HG02759 (cell line): Measurements from ENCODE around the gene PCDHGB7.
"Not testable (repeated sequence)": the region's sequence is repeated elsewhere in the genome, so short reads cannot be mapped to it uniquely, and the experiment has no call there.

Experiments
- ATAC-seq: cut with Tn5 transposase; IDR thresholded peaks from one replicate; pipeline ENCODE4 v1.9.1; 2021; ENCODE audit warnings: mild to moderate bottlenecking, moderate library complexity; ENCODE audit not compliant: unreplicated experiment

The PCDHGB7 gene

DNA sequence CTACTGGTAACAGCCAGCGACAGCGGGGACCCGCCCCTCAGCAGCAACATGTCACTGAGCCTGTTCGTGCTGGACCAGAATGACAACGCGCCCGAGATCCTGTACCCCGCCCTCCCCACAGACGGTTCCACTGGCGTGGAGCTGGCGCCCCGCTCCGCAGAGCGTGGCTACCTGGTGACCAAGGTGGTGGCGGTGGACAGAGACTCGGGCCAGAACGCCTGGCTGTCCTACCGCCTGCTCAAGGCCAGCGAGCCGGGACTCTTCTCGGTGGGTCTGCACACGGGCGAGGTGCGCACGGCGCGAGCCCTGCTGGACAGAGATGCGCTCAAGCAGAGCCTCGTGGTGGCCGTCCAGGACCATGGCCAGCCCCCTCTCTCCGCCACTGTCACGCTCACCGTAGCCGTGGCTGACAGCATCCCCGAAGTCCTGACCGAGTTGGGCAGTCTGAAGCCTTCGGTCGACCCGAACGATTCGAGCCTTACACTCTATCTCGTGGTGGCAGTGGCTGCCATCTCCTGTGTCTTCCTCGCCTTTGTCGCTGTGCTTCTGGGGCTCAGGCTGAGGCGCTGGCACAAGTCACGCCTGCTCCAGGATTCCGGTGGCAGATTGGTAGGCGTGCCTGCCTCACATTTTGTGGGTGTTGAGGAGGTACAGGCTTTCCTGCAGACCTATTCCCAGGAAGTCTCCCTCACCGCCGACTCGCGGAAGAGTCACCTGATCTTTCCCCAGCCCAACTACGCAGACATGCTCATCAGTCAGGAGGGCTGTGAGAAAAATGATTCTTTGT, 22.9 kb upstream of the PCDHGB7 start:
- ATAC-seq = not testable (repeated sequence)

DNA sequence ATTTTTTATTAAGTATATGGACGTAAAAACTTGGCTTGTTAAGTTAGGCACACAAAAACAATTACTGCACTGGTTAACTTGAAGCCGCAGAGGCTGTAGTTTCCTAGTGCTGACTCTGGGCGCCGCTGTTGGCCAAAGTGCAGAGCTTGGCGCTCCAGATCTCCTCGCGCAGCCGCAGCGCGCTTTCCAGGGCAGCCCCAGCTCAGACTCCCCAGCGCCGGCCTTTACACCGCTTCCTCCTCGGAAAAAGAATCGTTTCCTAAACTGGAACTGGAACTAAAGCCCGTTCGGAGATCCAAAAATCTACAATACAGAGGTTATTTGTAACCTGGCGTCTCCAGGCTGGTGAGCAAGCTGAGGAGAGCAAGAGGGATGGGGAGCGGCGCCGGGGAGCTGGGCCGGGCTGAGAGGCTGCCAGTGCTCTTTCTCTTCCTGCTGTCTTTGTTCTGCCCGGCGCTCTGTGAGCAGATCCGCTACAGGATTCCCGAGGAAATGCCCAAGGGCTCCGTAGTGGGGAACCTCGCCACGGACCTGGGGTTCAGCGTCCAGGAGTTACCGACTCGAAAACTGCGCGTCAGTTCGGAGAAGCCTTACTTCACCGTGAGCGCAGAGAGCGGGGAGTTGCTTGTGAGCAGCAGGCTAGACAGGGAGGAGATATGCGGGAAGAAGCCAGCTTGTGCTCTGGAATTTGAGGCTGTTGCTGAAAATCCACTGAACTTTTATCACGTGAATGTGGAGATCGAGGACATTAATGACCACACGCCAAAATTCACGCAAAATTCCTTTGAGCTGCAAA, 19.5 kb upstream of the PCDHGB7 start, which contains the start of gene PCDHGB5:
TSS of gene PCDHGB5 (plus strand) at position 192 of the 796 bp plus-strand sequence. CDS start at position 373, 181 bp downstream.
- ATAC-seq = peak; percentile 98

DNA sequence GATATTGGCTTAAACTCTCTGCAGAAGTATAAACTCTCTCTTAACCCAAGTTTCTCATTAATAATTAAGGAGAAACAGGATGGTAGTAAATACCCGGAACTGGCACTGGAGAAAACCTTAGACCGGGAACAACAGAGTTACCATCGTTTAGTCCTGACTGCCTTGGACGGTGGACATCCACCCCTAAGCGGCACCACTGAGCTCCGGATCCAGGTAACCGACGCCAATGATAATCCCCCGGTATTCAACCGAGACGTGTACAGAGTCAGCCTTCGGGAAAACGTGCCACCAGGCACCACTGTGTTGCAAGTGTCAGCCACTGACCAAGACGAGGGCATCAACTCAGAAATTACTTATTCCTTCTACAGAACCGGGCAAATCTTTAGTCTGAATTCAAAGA, 18.9 kb upstream of the PCDHGB7 start:
- ATAC-seq = no peak

DNA sequence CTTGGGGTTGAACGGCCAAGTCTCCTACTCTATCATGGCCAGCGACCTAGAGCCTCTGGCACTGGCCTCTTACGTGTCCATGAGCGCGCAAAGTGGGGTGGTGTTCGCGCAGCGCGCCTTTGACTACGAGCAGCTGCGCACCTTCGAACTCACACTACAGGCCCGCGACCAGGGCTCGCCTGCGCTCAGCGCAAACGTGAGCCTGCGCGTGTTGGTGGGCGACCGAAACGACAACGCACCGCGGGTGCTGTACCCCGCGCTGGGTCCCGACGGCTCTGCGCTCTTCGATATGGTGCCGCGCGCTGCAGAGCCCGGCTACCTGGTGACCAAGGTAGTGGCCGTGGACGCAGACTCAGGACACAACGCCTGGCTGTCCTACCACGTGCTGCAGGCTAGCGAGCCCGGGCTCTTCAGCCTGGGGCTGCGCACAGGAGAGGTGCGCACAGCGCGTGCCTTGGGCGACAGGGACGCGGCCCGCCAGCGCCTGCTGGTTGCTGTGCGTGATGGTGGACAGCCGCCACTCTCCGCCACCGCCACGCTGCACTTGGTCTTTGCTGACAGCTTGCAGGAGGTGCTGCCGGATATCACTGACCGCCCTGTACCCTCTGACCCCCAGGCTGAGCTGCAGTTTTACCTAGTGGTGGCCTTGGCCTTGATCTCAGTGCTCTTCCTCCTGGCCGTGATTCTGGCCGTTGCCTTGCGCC, 17.8 kb upstream of the PCDHGB7 start:
- no peak for ATAC-seq

DNA sequence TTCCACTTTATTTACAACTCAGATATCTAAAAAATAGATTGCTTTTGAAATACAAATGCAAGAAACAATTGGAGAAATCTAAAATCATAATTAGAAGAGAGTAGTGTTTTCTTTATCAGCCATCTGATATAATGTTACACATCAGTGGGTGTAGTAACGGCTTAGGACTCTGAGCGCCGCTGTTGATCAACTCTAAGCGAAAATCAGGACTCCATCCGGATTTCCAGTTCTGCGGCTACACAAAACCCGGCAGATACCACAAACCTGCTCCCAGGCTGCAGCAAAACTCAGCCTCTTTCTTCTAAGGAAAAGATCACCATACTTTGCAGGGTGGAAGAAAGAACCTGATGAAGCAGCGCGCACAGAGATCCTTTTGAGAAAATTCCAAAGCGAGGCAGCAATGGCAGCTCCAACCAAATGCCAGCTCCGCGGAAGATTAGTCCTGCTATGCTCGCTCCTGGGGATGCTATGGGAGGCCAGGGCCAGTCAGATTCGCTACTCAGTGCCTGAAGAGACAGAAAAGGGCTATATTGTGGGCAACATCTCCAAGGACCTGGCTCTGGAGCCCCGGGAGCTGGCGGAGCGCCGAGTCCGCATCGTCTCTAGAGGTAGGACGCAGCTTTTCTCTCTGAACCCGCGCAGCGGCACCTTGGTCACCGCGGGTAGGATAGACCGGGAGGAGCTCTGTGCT, 14.8 kb upstream of the PCDHGB7 start, which contains the start of gene PCDHGA9:
TSS of gene PCDHGA9 (plus strand) at position 226 of the 691 bp plus-strand sequence. CDS start at position 401, 175 bp downstream.
- ATAC-seq = no peak

DNA sequence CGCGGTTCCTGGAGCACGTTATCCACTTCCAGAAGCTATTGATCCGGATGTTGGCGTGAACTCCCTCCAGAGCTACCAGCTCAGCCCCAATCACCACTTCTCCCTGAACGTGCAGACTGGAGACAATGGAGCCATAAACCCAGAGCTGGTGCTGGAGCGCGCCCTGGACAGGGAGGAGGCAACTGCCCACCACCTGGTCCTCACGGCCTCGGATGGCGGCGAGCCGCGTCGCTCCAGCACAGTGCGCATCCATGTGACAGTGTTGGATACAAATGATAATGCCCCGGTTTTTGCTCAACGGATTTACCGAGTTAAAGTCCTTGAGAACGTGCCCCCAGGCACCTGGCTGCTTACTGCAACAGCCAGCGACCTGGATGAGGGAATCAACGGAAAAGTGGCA, 14.1 kb upstream of the PCDHGB7 start:
- ATAC-seq = no peak

DNA sequence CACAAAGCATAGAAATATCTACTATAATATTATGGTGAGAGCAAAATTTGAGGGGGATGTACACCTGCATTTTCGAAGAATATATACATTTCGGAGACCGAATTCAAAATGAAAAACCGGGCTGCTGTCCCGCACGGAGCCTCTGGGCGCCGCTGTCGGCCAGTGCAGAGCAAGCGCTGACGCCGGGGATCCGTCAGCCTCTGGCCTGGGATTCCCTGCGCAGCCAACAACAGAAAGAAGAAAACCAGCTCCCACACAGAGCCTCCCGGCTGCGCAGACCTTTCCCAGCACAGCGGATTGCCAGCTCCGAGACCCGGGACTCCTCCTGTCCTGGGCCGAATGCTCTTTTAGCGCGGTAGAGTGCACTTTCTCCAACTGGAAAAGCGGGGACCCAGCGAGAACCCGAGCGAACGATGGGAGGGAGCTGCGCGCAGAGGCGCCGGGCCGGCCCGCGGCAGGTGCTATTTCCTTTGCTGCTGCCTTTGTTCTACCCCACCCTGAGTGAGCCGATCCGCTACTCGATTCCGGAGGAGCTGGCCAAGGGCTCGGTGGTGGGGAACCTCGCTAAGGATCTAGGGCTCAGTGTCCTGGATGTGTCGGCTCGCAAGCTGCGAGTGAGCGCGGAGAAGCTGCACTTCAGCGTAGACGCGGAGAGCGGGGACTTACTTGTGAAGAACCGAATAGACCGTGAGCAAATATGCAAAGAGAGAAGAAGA, 9.5 kb upstream of the PCDHGB7 start, which contains the start of gene PCDHGB6:
TSS of gene PCDHGB6 (plus strand) at position 232 of the 716 bp plus-strand sequence. CDS start at position 414, 182 bp downstream.
- peak; percentile 65 for ATAC-seq

DNA sequence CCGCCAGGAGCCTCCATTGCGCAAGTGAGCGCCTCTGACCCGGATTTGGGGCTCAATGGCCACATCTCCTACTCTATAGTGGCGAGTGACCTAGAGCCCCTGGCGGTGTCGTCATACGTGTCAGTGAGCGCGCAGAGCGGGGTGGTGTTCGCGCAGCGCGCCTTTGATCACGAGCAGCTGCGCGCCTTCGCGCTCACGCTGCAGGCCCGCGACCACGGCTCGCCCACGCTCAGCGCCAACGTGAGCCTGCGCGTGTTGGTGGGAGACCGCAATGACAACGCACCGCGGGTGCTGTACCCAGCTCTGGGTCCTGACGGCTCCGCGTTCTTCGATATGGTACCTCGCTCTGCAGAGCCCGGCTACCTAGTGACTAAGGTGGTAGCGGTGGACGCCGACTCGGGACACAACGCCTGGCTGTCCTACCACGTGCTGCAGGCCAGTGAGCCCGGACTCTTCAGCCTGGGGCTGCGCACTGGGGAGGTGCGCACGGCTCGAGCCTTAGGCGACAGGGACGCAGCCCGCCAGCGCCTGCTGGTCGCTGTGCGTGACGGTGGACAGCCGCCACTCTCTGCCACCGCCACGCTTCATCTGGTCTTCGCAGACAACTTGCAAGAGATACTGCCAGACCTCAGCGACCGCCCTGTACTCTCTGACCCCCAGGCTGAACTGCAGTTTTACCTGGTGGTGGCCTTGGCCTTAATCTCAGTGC, 7.7 kb upstream of the PCDHGB7 start:
- no peak for ATAC-seq

DNA sequence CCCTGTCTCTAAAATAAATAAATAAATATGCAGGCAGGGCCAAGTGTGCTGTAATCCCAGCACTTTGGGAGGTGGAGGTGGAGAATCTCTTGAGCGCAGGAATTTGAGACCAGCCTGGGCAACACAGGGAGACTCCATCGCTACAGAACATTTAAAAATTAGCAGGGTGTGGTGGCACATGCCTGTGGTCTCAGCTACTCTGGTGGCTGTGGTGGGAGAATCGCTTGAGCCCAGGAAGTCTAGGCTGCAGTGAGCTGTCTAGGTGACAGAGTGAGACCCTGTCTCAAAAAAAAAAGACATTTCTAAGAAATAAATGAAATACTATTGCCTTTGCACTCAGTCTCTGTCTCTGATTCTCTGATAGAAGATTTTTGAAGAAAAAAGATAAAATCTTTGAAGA, 5.9 kb upstream of the PCDHGB7 start:
- no peak for ATAC-seq

DNA sequence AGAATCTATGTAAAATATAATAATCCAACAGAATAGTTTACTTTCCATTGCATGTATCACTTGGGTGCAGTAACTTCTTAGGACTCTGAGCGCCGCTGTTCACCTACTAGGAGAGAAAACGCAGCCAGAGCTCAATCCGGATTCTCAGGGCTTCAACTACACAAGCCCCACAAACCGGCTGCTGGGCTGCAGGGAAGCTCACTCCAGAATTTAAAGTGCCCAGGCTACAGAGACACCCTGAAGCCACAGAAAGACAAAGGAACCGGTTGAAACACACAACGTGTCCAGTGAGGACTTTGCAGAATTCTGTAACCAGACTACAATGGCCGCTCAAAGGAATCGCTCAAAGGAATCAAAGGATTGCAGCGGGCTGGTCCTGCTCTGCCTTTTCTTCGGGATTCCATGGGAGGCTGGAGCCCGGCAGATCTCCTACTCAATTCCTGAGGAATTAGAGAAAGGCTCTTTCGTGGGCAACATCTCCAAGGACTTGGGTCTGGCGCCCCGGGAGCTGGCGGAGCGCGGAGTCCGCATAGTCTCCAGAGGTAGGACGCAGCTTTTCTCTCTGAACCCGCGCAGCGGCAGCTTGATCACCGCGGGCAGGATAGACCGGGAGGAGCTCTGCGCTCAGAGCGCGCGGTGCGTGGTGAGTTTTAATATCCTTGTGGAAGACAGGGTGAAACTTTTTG, 4.5 kb upstream of the PCDHGB7 start, which contains the start of gene PCDHGA10:
TSS of gene PCDHGA10 (plus strand) at position 134 of the 686 bp plus-strand sequence. CDS start at position 323, 189 bp downstream.
- ATAC-seq = peak; percentile 79

DNA sequence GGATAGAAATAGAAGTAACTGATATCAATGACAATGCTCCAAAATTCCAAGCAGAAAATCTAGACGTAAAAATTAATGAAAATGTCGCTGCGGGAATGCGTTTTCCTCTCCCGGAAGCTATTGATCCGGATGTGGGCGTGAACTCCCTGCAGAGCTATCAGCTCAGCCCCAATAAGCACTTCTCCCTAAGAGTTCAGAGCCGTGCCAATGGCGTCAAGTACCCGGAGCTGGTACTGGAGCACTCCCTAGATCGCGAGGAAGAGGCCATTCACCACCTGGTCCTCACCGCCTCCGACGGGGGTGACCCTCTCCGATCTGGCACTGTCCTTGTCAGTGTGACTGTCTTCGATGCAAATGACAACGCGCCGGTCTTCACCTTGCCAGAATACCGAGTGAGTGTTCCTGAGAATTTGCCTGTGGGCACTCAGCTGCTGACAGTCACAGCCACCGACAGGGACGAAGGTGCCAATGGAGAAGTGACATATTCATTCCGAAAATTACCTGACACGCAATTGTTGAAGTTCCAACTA, 3.9 kb upstream of the PCDHGB7 start:
- peak; percentile 34 for ATAC-seq

DNA sequence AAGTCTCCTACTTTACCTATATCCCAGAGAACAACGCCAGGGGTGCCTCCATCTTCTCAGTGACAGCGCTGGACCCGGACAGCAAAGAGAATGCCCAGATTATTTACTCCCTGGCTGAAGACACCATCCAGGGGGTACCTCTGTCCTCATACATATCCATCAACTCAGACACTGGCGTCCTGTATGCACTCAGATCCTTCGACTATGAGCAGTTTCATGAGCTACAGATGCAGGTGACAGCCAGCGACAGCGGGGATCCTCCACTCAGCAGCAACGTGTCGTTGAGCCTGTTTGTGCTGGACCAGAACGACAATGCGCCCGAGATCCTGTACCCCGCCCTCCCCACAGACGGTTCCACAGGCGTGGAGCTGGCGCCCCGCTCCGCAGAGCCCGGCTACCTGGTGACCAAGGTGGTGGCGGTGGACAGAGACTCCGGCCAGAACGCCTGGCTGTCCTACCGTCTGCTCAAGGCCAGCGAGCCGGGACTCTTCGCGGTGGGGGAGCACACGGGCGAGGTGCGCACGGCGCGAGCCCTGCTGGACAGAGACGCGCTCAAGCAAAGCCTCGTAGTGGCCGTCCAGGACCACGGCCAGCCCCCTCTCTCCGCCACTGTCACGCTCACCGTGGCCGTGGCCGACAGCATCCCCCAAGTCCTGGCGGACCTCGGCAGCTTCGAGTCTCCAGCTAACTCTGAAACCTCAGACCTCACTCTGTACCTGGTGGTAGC, 2.8 kb upstream of the PCDHGB7 start:
- not testable (repeated sequence) for ATAC-seq

DNA sequence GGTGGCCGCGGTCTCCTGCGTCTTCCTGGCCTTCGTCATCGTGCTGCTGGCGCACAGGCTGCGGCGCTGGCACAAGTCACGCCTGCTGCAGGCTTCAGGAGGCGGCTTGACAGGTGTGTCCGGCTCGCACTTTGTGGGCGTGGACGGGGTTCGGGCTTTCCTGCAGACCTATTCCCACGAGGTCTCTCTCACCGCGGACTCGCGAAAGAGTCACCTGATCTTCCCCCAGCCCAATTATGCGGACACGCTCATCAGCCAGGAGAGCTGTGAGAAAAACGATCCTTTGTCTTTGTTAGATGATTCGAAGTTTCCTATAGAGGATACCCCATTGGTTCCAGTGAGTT, 2.2 kb upstream of the PCDHGB7 start:
- ATAC-seq = not testable (repeated sequence)

DNA sequence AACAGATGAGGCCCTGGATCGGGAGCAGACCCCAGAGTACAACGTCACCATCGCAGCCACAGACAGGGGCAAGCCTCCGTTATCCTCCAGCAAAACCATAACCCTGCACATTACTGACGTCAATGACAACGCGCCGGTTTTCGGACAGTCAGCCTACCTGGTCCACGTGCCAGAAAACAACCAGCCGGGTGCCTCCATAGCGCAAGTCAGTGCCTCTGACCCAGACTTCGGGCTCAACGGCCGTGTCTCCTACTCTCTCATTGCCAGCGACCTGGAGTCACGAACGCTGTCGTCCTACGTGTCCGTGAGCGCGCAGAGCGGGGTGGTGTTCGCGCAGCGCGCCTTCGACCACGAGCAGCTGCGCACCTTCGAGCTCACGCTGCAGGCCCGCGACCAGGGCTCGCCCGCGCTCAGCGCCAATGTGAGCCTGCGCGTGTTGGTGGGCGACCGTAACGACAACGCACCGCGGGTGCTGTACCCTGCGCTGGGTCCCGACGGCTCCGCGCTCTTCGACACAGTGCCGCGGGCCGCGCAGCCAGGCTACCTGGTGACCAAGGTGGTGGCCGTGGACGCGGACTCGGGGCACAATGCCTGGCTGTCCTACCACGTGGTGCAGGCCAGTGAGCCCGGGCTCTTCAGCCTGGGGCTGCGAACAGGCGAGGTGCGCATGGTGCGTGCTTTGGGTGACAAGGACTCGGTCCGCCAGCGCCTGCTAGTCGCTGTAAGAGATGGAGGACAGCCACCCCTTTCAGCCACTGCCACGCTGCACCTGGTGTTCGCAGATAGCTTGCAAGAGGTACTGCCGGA, 1.8 kb downstream of the PCDHGB7 start:
- ATAC-seq = no peak

DNA sequence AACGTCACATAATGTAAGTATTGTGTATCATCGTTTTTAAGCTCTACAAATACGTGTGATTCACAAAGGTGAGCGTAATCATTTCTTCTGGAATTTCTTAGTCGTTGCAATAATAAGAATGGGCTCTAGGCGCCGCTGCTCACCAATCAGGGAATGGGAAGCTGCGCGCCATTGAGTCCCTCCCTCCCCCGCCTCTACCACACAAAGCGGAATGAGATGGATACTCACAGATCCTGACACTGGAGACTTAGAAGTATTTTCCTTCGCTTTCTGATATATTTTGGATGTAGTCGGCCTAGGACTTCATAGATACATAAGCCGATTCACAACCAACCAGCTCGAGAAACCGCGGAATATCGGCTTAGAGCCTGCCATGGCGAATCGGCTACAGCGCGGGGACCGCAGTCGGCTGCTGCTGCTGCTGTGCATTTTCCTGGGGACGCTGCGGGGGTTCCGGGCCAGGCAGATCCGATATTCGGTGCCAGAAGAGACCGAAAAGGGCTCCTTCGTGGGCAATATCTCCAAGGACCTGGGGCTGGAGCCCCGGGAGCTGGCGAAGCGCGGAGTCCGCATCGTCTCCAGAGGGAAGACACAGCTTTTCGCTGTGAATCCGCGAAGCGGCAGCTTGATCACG, 3.5 kb downstream of the PCDHGB7 start, which contains the start of gene PCDHGA11:
TSS of gene PCDHGA11 (plus strand) at position 197 of the 634 bp plus-strand sequence. CDS start at position 374, 177 bp downstream.
- peak; percentile 50 for ATAC-seq

DNA sequence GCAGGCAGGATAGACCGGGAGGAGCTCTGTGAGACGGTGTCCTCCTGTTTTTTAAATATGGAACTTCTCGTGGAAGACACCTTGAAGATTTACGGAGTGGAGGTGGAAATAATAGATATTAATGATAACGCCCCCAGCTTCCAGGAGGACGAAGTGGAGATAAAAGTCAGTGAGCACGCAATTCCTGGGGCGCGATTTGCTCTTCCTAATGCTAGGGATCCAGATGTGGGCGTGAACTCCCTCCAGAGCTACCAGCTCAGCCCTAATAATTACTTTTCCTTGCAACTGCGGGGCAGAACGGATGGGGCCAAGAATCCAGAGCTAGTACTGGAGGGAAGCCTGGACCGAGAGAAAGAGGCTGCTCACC, 4.0 kb downstream of the PCDHGB7 start:
- no peak for ATAC-seq
